Prostate gland (tissue), 2 donors: ENCODE data around the gene ANGPTL8. TPM values are rescaled to one million over a fixed set of nuclear protein-coding genes. Genes with fewer than 3 reads are reported as not detected.
A peak's percentile ranks its signal among the peaks of the same experiment; 100 is the strongest.

Experiments used
- DNase-seq: peaks from one replicate; pipeline ENCODE4 v3.0.0-alpha.2; 2019; ENCODE audit warnings: low spot score
- H3K27ac ChIP-seq, 2 donors: fragments of 200-600 bp; sonication (generic); 2 replicates each; pipeline ENCODE4 v1.5.1; 2017 to 2019
- H3K27me3 ChIP-seq: fragments of 200-600 bp; sonication (generic); replicated peaks from 2 replicates; pipeline ENCODE4 v1.5.1; 2019; ENCODE audit not compliant: insufficient read depth
- H3K36me3 ChIP-seq, 2 donors: fragments of 200-600 bp; sonication (generic); 1 replicate in 1 of 2; 2 replicates in 1 of 2; pipeline versions ENCODE4 v1.5.1 to v1.8.1; 2017 to 2019
- H3K4me1 ChIP-seq: fragments of 200-600 bp; sonication (generic); replicated peaks from 2 replicates; pipeline ENCODE4 v1.5.1; 2019
- H3K4me3 ChIP-seq, 2 donors: fragments of 200-600 bp; sonication (generic); 2 replicates each; pipeline ENCODE4 v1.5.1; 2017 to 2019
- H3K9me3 ChIP-seq: fragments of 200-600 bp; sonication (generic); 2 replicates; pipeline ENCODE4 v1.5.1; 2017
- POLR2A ChIP-seq: fragments of 450-650 bp; IDR thresholded peaks from one replicate; pipeline ENCODE4 v1.6.1; 2016; ENCODE audit warnings: antibody characterized with exemption, mild to moderate bottlenecking
- POLR2AphosphoS5 ChIP-seq: sonication (generic); formaldehyde crosslinking; IDR thresholded peaks from one replicate; pipeline ENCODE4 v1.6.1; 2017; ENCODE audit warnings: antibody characterized with exemption
- WGBS: methylation state at CpG from one replicate; pipeline ENCODE4 v1.1.5; 2018; 5-methylcytosine and 5-hydroxymethylcytosine counted together
- intact Hi-C: fragments of 100-400 bp; cut with DNase I; formaldehyde crosslinking; loops from one replicate; pipeline ENCODE4 v1.14.2; 2022
- total RNA-seq, 2 donors: library from RNA; depleted of rRNA; stranded (reverse); fragments of >200 nt; gene quantifications; one replicate each; pipeline ENCODE4 v1.1.0, GENCODE V29; 2016
- TF ChIP-seq, protein P1 (sequence below), 4 experiments: fragments of 200-600 bp in 2 of 4; fragments of 450-650 bp in 2 of 4; sonication (generic) in 2 of 4; IDR thresholded peaks; 1 replicate in 3 of 4; 2 replicates in 1 of 4; pipeline ENCODE4 v1.5.1; 2016 to 2019; ENCODE audit warnings: antibody characterized with exemption in 4 of 4, mild to moderate bottlenecking in 2 of 4, moderate library complexity in 2 of 4

Gene ANGPTL8, protein sequence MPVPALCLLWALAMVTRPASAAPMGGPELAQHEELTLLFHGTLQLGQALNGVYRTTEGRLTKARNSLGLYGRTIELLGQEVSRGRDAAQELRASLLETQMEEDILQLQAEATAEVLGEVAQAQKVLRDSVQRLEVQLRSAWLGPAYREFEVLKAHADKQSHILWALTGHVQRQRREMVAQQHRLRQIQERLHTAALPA
- not detected for total RNA-seq

DNA sequence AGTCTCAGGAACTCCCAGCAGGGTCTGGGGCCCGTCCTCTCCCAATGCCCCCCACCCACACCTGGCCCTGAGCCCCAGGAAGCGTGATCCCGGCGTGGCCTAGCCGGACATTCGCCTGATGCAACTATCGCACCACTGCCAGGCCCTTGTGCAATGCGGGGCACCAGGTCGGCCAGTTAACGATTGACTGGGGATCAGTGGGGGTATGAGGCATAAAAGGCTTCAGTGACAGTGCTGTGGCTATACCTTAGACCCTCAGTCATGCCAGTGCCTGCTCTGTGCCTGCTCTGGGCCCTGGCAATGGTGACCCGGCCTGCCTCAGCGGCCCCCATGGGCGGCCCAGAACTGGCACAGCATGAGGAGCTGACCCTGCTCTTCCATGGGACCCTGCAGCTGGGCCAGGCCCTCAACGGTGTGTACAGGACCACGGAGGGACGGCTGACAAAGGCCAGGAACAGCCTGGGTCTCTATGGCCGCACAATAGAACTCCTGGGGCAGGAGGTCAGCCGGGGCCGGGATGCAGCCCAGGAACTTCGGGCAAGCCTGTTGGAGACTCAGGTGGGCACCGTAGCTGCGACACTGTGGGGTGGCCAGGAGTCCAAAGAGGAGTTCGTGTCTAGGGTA is at the start of gene ANGPTL8:
Gene ANGPTL8, plus strand, starts transcription at position 243 of the 624 bp plus-strand sequence. Its CDS starts 19 bp downstream, at position 262.
- Histone ChIP-seq H3K4me1 (no peaks in the 10 kb centered on the region), H3K4me3 (no peak within 1 kb of the TSS), H3K36me3 (no peaks in the 10 kb centered on the region), H3K27me3 (no peaks in the 10 kb centered on the region), H3K27ac (no peak within 1 kb of the TSS), H3K9me3 (no peaks in the 10 kb centered on the region)
- TF ChIP-seq, protein P1, sequence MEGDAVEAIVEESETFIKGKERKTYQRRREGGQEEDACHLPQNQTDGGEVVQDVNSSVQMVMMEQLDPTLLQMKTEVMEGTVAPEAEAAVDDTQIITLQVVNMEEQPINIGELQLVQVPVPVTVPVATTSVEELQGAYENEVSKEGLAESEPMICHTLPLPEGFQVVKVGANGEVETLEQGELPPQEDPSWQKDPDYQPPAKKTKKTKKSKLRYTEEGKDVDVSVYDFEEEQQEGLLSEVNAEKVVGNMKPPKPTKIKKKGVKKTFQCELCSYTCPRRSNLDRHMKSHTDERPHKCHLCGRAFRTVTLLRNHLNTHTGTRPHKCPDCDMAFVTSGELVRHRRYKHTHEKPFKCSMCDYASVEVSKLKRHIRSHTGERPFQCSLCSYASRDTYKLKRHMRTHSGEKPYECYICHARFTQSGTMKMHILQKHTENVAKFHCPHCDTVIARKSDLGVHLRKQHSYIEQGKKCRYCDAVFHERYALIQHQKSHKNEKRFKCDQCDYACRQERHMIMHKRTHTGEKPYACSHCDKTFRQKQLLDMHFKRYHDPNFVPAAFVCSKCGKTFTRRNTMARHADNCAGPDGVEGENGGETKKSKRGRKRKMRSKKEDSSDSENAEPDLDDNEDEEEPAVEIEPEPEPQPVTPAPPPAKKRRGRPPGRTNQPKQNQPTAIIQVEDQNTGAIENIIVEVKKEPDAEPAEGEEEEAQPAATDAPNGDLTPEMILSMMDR (IDR thresholded peaks at IDR 0.05): no peak
- TF ChIP-seq POLR2A (no peak), POLR2AphosphoS5 (no peak)
- WGBS: 93% methylated on average over 23 of the region's 23 CpGs
- DNase-seq: no peak
- intact Hi-C loops: no loop called here

DNA sequence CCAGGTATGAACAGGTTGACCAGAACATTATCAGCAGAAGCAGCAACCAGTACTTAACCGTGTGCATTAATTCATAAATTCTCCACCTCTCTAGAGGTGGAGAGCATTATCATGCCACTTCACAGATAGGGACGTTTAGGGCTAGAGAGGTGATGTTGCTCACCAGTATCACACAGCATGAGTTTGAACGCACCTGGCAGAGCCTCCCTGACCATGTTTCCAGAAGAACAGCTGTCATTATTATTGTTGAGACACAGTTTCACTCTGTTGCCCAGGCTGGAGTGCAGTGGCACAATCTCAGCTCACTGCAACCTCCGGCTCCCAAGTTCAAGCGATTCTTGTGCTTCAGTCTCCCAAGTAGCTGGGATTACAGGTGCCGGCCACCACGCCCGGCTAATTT is 48.9 kb upstream of the ANGPTL8 start:
- 72% methylated on average over 8 of the region's 8 CpGs for WGBS
- Histone ChIP-seq H3K36me3 (peaks cover 0 to 11% of the 10 kb centered on the region in 2 donors), H3K4me3 (no peak overlapping the region), H3K4me1 (no peaks in the 10 kb centered on the region), H3K9me3 (no peaks in the 10 kb centered on the region), H3K27me3 (no peaks in the 10 kb centered on the region), H3K27ac (peak overlapping the region; percentile 5 to 39)
- TF ChIP-seq POLR2AphosphoS5: no peak
- TF ChIP-seq POLR2A: no peak
- TF ChIP-seq, protein P1 (IDR thresholded peaks at IDR 0.05): no peak
- intact Hi-C loops: no loop called here
- no peak for DNase-seq

DNA sequence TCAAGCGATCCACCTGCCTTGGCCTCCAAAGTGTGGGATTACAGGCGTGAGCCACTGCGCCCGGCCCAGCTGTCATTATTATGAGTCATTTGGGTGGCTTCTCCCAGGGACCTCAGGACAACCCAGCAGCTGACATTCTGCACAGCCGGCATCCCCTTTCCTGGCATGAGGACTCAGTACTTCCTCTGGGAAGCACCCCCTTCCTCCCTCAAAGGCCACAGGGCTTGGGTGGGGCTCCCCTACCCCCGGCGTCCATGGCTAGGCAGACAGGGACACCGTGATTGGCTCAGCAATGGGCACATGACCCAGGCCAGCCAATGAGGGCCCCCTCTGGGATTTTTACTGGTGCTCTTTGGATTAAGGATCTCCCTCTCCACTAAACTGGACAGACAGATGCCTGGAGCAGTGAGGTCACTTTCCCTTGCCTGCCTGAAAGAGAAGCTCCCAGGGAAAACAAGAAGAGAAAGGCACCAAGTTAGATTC is 48.1 kb upstream of the ANGPTL8 start:
- Histone ChIP-seq H3K4me1 (no peaks in the 10 kb centered on the region), H3K36me3 (peaks cover 0 to 11% of the 10 kb centered on the region in 2 donors), H3K27me3 (no peaks in the 10 kb centered on the region), H3K9me3 (no peaks in the 10 kb centered on the region), H3K27ac (peak overlapping the region; percentile 5 to 14), H3K4me3 (no peak overlapping the region)
- WGBS: 56% methylated on average over 8 of the region's 8 CpGs
- TF ChIP-seq POLR2A: no peak
- TF ChIP-seq POLR2AphosphoS5: no peak
- TF ChIP-seq, protein P1 (IDR thresholded peaks at IDR 0.05): no peak
- intact Hi-C loops: no loop called here
- no peak for DNase-seq

DNA sequence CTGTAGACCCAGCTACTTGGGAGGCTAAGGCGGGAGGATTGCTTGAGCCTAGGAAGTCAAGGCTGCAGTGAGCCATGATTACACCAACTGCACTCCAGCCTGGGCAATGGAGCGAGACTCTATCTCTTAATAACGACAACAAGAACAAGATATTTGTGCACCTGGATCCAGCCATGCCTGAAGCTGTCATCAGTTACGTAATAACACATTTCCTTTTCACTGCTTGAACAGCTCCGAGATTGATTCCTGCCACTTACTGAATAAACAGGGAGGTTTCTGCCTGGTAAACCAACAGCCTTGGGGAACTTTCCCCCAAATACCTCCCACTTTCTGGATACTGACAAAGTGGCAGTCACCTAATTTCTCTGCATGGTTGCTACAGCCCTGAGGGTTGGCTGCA is 47.5 kb upstream of the ANGPTL8 start:
- Histone ChIP-seq H3K27me3 (no peaks in the 10 kb centered on the region), H3K27ac (peak overlapping the region in 1 of 2 donors; percentile 14), H3K36me3 (peaks cover 0 to 11% of the 10 kb centered on the region in 2 donors), H3K4me1 (no peaks in the 10 kb centered on the region), H3K4me3 (no peak overlapping the region), H3K9me3 (no peaks in the 10 kb centered on the region)
- intact Hi-C loops: no loop called here
- 88% methylated on average over 5 of the region's 5 CpGs for WGBS
- no peak for DNase-seq
- no peak for TF ChIP-seq POLR2A
- TF ChIP-seq, protein P1 (IDR thresholded peaks at IDR 0.05): no peak
- TF ChIP-seq POLR2AphosphoS5: no peak
